ENCODE data around the gene FRYL. TPM values are rescaled to one million over a fixed set of nuclear protein-coding genes. Genes with fewer than 3 reads are reported as not detected.
A peak's percentile ranks its signal among the peaks of the same experiment; 100 is the strongest.

Gene FRYL
- total and polyA plus RNA-seq, 2 of the 8 experiments (the other 6 are each of a cell fraction or from before 2014, with no cell fraction given) = 8.0 to 36.5 TPM

- peak overlapping the region; percentile 54 to 79 for H3K4me2 ChIP-seq (ENCODE audit: insufficient read depth in 1 of 2, low read depth in 2 of 2, low read length in 2 of 2)
- no peak overlapping the region for H4K5ac ChIP-seq (ENCODE audit: insufficient read length, low read depth, low read length)
- peak overlapping the region; percentile 22 to 72 (median 48) for H3K4me3 ChIP-seq (ENCODE audit: extremely low read depth in 1 of 4, insufficient read depth in 2 of 4, low read depth in 3 of 4, low read length in 4 of 4)
- POLR2A ChIA-PET (ENCODE audit: partially characterized antibody) = no interaction called here
- no peaks in the 10 kb centered on the region for H3K79me2 ChIP-seq (ENCODE audit: control insufficient read depth in 1 of 2, insufficient read depth in 2 of 2, low read length in 2 of 2)
- H3K18ac ChIP-seq (ENCODE audit: extremely low read depth, low read length) = no peak overlapping the region
- no peak overlapping the region for H3K9ac ChIP-seq (replicated peaks in 1 of 4; ENCODE audit: extremely low read depth in 1 of 4, low read depth in 3 of 4, low read length in 3 of 4)
- peak overlapping the region; percentile 57; the same call in 1 of the 2 replicates for H2AFZ ChIP-seq (ENCODE audit: low read length)
- H3K14ac ChIP-seq (ENCODE audit: insufficient read length) = no peak overlapping the region
- no peak overlapping the region for H3K27ac ChIP-seq (ENCODE audit: low read depth, low read length)
- DNase-seq (ENCODE audit: low read depth in 1 of 2, low spot score in 2 of 2) (peak in 1 of 2 experiments; percentile 59), FAIRE-seq (no peak)
- H3K23me2 ChIP-seq (ENCODE audit: low read depth, low read length) = peaks cover 3% of the 10 kb centered on the region; the same call in 1 of the 2 replicates
- peaks cover 0 to 3% (median under 1%) of the 10 kb centered on the region in 4 experiments; a peak in 5 of 7 replicates for H3K4me1 ChIP-seq (replicated peaks in 1 of 4; ENCODE audit: control insufficient read depth in 3 of 4, insufficient read depth in 4 of 4, low read length in 3 of 4)
- CTCF ChIA-PET (ENCODE audit: partially characterized antibody) = interaction anchor here (0.7 kb wide), 1 partner anchor 58 kb away, joined by 3 read pairs; no protein-coding TSS in a partner anchor
- H3K4ac ChIP-seq (replicated peaks; ENCODE audit: insufficient read length, low read depth, low read length) = no peak overlapping the region
- no peak overlapping the region for H3K23ac ChIP-seq (ENCODE audit: insufficient read length)
- no peak overlapping the region for H2BK20ac ChIP-seq (ENCODE audit: low read length)
- H2BK120ac ChIP-seq (replicated peaks; ENCODE audit: low read depth, low read length) = no peak overlapping the region
- H4K91ac ChIP-seq (replicated peaks; ENCODE audit: insufficient read length, low read length) = no peak overlapping the region
- H4K20me1 ChIP-seq (replicated peaks in 1 of 2; ENCODE audit: control insufficient read depth in 1 of 2, insufficient read depth in 2 of 2, low read length in 2 of 2) = no peaks in the 10 kb centered on the region
- no peak overlapping the region for H2AK5ac ChIP-seq (ENCODE audit: low read depth, low read length)
- H3K56ac ChIP-seq (replicated peaks; ENCODE audit: insufficient read length, low read depth, low read length) = no peak overlapping the region
- TF ChIP-seq POLR2AphosphoS5 (IDR thresholded peaks at IDR 0.05; ENCODE audit: low read depth, low read length) (no peak), SIRT6 (IDR thresholded peaks at IDR 0.05; ENCODE audit: low read length) (no peak), KDM1A (IDR thresholded peaks at IDR 0.05; ENCODE audit: borderline replicate concordance, low read length) (peak; percentile 55; the same call in 1 of the 2 replicates), SUZ12 (IDR thresholded peaks at IDR 0.05; ENCODE audit: low read length) (no peak; the same call in 1 of the 2 replicates), POLR2A (IDR thresholded peaks at IDR 0.05; ENCODE audit: control extremely low read depth in 1 of 2, low read depth in 2 of 2, low read length in 2 of 2) (no peak)
- H4K8ac ChIP-seq (ENCODE audit: extremely low read depth, insufficient read depth, low read length) = 0 out of 2 replicates have a peak overlapping the region, but pooled peaks have one; percentile 92
- H2BK15ac ChIP-seq (ENCODE audit: low read length) = no peak overlapping the region
- WGBS, 2 experiments (ENCODE audit: extremely low coverage in 1 of 2, insufficient coverage in 1 of 2, insufficient read length in 1 of 2, insufficient replicate concordance in 2 of 2, low coverage in 1 of 2, low lambda C conversion rate in 2 of 2, missing lambda C conversion rate in 1 of 2) = 8% methylated on average over 14 of the region's 14 CpGs; no CpG with 5 or more reads in 1 of the 2 experiments
- H3K9me3 ChIP-seq (ENCODE audit: insufficient read depth in 2 of 2, low read depth in 1 of 2, low read length in 1 of 2) = no peaks in the 10 kb centered on the region
- H3K79me1 ChIP-seq (ENCODE audit: low read depth, low read length) = no peaks in the 10 kb centered on the region
- peaks cover 22 to 54% (median 43%) of the 10 kb centered on the region in 4 experiments for H3K27me3 ChIP-seq (replicated peaks in 1 of 4; ENCODE audit: control insufficient read depth in 3 of 4, extremely low read depth in 1 of 4, insufficient read depth in 3 of 4, low read length in 3 of 4)
- H2BK5ac ChIP-seq (ENCODE audit: low read depth, low read length) = no peak overlapping the region
- peaks cover 0 to 8% (median 0%) of the 10 kb centered on the region in 4 experiments; a peak in 1 of 8 replicates for H3K36me3 ChIP-seq (ENCODE audit: control insufficient read depth in 2 of 4, insufficient read depth in 4 of 4, low read length in 3 of 4)
- no peak overlapping the region for H2BK12ac ChIP-seq (ENCODE audit: low read depth, low read length)
These were observed 290.4 kb downstream of the FRYL start for GRCh38 chr4:48489683-48490011.

Measured in H1 (cell line).